Mesendoderm (in vitro differentiated cells): ENCODE measurements around the gene SMURF2.
"Not testable (repeated sequence)": the region's sequence is repeated elsewhere in the genome, so short reads cannot be mapped to it uniquely, and the experiment has no call there.

ENCODE experiments used
- DNase-seq: peaks from one replicate; pipeline ENCODE4 v3.0.0; 2013
- H2AK5ac ChIP-seq: 2 replicates; pipeline ENCODE4 v1.6.1; 2013; ENCODE audit warnings: low read length, inconsistent platforms
- H2BK120ac ChIP-seq: 2 replicates; pipeline ENCODE4 v1.6.1; 2013; ENCODE audit warnings: low read depth, mild to moderate bottlenecking, low read length, moderate library complexity, mixed read lengths
- H2BK15ac ChIP-seq: replicated peaks from 2 replicates; pipeline ENCODE4 v1.6.1; 2013; ENCODE audit warnings: low read depth, mild to moderate bottlenecking, moderate library complexity
- H2BK5ac ChIP-seq: 2 replicates; pipeline ENCODE4 v1.6.1; 2013; ENCODE audit warnings: low read length, inconsistent platforms
- H3K18ac ChIP-seq: 2 replicates; pipeline ENCODE4 v1.6.1; 2013; ENCODE audit warnings: mild to moderate bottlenecking, low read length, mixed read lengths
- H3K23ac ChIP-seq: one replicate; pipeline ENCODE4 v1.6.1; 2013; ENCODE audit warnings: low read length
- H3K27ac ChIP-seq: 2 replicates; pipeline ENCODE4 v1.5.1; 2013; ENCODE audit warnings: low read depth, mild to moderate bottlenecking, inconsistent platforms, low read length, moderate library complexity
- H3K27me3 ChIP-seq: 2 replicates; pipeline ENCODE4 v1.6.1; 2013; ENCODE audit warnings: low read length, control low read depth, mild to moderate bottlenecking, inconsistent platforms; ENCODE audit not compliant: insufficient read depth, poor library complexity
- H3K36me3 ChIP-seq: 2 replicates; pipeline ENCODE4 v1.6.1; 2013; ENCODE audit warnings: low read length, inconsistent platforms; ENCODE audit not compliant: control insufficient read depth, insufficient read depth
- H3K4ac ChIP-seq: one replicate; pipeline ENCODE4 v1.6.1; 2013; ENCODE audit warnings: low read depth, mild to moderate bottlenecking, low read length, moderate library complexity
- H3K4me1 ChIP-seq: 2 replicates; pipeline ENCODE4 v1.6.1; 2013; ENCODE audit warnings: low read depth, low read length, inconsistent platforms; ENCODE audit not compliant: control insufficient read depth
- H3K4me2 ChIP-seq: 2 replicates; pipeline ENCODE4 v1.6.1; 2013; ENCODE audit warnings: low read length
- H3K4me3 ChIP-seq: 2 replicates; pipeline ENCODE4 v1.5.1; 2013; ENCODE audit warnings: mild to moderate bottlenecking, low read length
- H3K56ac ChIP-seq: one replicate; pipeline ENCODE4 v1.6.1; 2013; ENCODE audit warnings: low read length
- H3K79me1 ChIP-seq: 2 replicates; pipeline ENCODE4 v1.6.1; 2013; ENCODE audit warnings: low read length, inconsistent platforms
- H3K79me2 ChIP-seq: 2 replicates; pipeline ENCODE4 v1.6.1; 2013; ENCODE audit warnings: mild to moderate bottlenecking, low read length; ENCODE audit not compliant: control insufficient read depth, insufficient read depth
- H3K9ac ChIP-seq: 2 replicates; pipeline ENCODE4 v1.6.1; 2013; ENCODE audit warnings: low read length, inconsistent platforms
- H4K5ac ChIP-seq: one replicate; pipeline ENCODE4 v1.6.1; 2013; ENCODE audit warnings: low read length
- H4K8ac ChIP-seq: one replicate; pipeline ENCODE4 v1.6.1; 2013; ENCODE audit warnings: low read depth, mild to moderate bottlenecking, control low read depth, low read length, moderate library complexity
- WGBS: extraction: QIAGEN DNeasy Blood & Tissue Kit; methylation state at CpG from one replicate; pipeline ENCODE4 v1.1.7; 2013; ENCODE audit warnings: low lambda C conversion rate, missing lambda C conversion rate; ENCODE audit not compliant: insufficient coverage; ENCODE audit errors: extremely low coverage; 5-methylcytosine and 5-hydroxymethylcytosine counted together

The SMURF2 gene

DNA sequence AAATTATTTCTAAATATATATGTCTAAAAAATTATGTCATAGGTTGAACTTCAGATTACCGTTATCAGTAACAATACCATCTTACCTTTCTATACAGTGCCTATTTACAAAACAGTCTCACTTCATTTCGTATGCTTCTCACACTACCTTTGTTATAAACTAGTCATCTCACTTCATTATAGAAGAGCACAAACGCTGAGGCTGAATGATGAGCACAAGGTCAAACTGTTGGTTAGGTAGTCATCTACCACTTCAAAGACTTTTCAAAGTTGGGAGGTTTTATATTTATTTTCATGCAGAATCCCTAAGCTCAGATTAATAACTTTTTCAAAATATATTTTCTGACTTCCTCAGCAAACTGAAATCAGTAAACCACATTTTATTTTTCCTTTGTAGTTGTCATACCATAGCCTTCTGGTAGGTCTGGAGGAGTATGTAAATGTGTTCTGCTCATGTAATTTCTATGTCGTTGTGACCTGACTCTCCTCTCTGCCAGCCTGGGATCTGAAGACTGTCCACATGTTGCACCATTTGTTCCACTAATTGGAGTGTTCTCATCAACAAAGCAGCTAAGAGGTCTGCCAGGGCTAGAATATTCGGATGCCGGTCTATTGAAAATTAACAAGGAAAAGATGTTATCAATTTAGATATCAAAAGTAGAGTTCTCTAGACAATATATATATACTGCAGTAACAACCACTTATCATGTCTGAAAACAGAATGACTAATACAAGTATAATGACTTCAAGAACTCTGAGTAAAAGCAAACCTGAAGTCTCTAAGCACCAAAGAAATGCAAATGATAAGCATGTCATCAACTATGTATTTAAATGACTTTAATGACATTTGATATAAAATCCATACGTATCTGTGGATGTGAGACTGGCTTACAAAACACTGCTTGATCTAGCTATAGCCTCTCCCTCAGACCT lies 81.5 kb downstream of the SMURF2 start:
- Histone ChIP-seq H2BK120ac (no peak overlapping the region), H3K4me3 (no peak overlapping the region), H3K79me2 (no peaks in the 10 kb centered on the region), H4K5ac (no peak overlapping the region), H2BK15ac (no peak overlapping the region), H2AK5ac (no peak overlapping the region), H3K56ac (no peak overlapping the region), H3K4me1 (no peaks in the 10 kb centered on the region), H3K4me2 (no peak overlapping the region), H3K23ac (no peak overlapping the region), H4K8ac (no peak overlapping the region), H3K27me3 (no peaks in the 10 kb centered on the region), H2BK5ac (no peak overlapping the region), H3K4ac (no peak overlapping the region), H3K36me3 (peaks cover 2% of the 10 kb centered on the region), H3K18ac (no peak overlapping the region), H3K79me1 (no peaks in the 10 kb centered on the region), H3K9ac (no peak overlapping the region), H3K27ac (no peak overlapping the region)
- WGBS = no CpG with 5 or more reads among the region's 7 CpGs
- no peak for DNase-seq

DNA sequence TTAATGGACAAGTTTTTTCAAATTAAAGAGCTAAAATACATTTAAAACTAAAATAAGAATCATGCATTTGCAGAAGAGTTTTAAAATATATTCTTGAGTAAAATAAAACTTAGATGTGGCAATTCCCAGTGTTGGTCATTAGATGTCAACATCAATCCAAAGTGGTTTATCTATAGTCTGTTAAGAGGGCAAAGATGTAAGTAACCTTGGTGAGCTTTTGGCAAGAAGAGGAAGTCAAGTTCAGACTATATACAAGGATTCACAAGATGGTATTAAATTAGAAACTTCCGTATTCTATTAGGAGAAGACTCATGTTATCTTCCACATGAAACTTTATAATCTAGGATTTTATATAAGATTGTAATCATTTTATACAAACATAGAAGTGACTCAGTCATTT lies 82.2 kb downstream of the SMURF2 start:
- H3K18ac ChIP-seq = no peak overlapping the region
- H3K4ac ChIP-seq = no peak overlapping the region
- H3K9ac ChIP-seq = no peak overlapping the region
- no peak overlapping the region for H3K56ac ChIP-seq
- H3K79me1 ChIP-seq = no peaks in the 10 kb centered on the region
- H2BK15ac ChIP-seq = no peak overlapping the region
- H3K23ac ChIP-seq = no peak overlapping the region
- no peak overlapping the region for H3K4me3 ChIP-seq
- H3K27me3 ChIP-seq = no peaks in the 10 kb centered on the region
- no peaks in the 10 kb centered on the region for H3K79me2 ChIP-seq
- H2BK5ac ChIP-seq = no peak overlapping the region
- no peak for DNase-seq
- no peaks in the 10 kb centered on the region for H3K4me1 ChIP-seq
- no peak overlapping the region for H2BK120ac ChIP-seq
- H2AK5ac ChIP-seq = no peak overlapping the region
- H3K4me2 ChIP-seq = no peak overlapping the region
- no CpG with 5 or more reads among the region's 1 CpG for WGBS
- no peak overlapping the region for H3K27ac ChIP-seq
- H4K8ac ChIP-seq = no peak overlapping the region
- no peak overlapping the region for H4K5ac ChIP-seq
- peaks cover 2% of the 10 kb centered on the region for H3K36me3 ChIP-seq

DNA sequence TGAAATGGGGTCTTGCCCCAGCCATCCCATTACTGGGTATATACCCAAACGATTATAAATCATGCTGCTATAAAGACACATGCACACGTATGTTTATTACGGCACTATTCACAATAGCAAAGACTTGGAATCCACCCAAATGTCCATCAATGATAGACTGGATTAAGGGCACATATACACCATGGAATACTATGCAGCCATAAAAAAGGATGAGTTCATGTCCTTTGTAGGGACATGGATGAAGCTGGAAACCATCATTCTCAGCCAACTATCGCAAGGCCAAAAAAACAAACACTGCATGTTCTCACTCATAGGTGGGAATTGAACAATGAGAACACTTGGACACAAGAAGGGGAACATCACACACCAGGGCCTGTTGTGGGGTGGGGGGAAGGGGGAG lies 85.1 kb downstream of the SMURF2 start:
- not testable (repeated sequence) for H2BK15ac ChIP-seq, H3K23ac ChIP-seq, DNase-seq, H2AK5ac ChIP-seq, H3K4me1 ChIP-seq, H3K79me2 ChIP-seq, H3K4me2 ChIP-seq, H2BK120ac ChIP-seq, H3K27me3 ChIP-seq, H3K4me3 ChIP-seq, H2BK5ac ChIP-seq, H3K36me3 ChIP-seq, H3K27ac ChIP-seq, H4K5ac ChIP-seq, H3K9ac ChIP-seq, H3K79me1 ChIP-seq, H4K8ac ChIP-seq, H3K18ac ChIP-seq, H3K56ac ChIP-seq, H3K4ac ChIP-seq
- WGBS = no CpG with 5 or more reads among the region's 4 CpGs

DNA sequence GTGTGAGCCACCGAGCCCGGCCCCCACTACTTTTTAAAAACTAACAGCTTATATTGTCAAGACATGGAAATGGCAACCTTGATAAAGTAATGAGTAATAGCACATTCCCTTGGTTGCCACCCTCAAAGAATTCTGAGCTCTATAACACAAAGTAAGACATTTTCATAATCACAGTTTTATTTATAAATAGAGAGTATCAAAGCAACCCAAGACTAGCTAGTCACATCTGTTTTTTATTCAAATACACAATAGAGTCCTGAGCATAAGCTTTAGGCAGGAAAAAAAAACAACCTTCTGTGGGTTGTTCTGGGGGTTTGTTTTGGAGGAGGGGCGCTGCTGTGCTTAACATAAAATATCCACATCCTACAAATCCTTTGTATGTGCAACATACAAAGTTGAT lies 86.7 kb downstream of the SMURF2 start:
- Histone ChIP-seq H3K79me2 (no peaks in the 10 kb centered on the region), H2AK5ac (no peak overlapping the region), H3K79me1 (no peaks in the 10 kb centered on the region), H3K27ac (no peak overlapping the region), H3K27me3 (no peaks in the 10 kb centered on the region), H3K4me1 (no peaks in the 10 kb centered on the region), H4K8ac (no peak overlapping the region), H2BK15ac (no peak overlapping the region), H3K18ac (no peak overlapping the region), H2BK120ac (no peak overlapping the region), H3K36me3 (no peaks in the 10 kb centered on the region), H3K9ac (no peak overlapping the region), H3K4me2 (no peak overlapping the region), H3K4ac (no peak overlapping the region), H3K23ac (no peak overlapping the region), H4K5ac (no peak overlapping the region), H3K4me3 (no peak overlapping the region), H2BK5ac (no peak overlapping the region), H3K56ac (no peak overlapping the region)
- WGBS = no CpG with 5 or more reads among the region's 3 CpGs
- DNase-seq = no peak

DNA sequence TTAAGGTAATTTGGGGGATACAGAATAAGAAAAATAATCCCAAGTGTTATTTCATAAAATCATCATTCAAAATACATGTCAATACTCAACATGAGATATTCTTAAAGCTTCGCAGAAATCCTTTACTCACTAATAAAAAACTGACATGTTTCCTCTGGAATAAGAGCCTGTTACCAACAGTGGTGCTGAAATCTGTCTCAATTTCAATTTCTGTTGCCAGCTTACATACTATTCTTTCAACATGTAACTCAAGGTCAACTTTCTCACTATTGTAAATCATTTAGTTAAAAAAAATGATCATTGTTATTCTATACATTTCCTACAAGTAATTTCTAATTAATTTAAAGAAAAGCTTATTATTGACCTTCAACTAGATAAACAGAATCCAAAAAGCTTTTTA lies 87.5 kb downstream of the SMURF2 start:
- Histone ChIP-seq H2BK15ac (no peak overlapping the region), H3K79me2 (no peaks in the 10 kb centered on the region), H3K9ac (no peak overlapping the region), H2BK120ac (no peak overlapping the region), H4K5ac (no peak overlapping the region), H4K8ac (no peak overlapping the region), H3K27me3 (no peaks in the 10 kb centered on the region), H3K27ac (no peak overlapping the region), H3K56ac (no peak overlapping the region), H3K36me3 (no peaks in the 10 kb centered on the region), H3K4me2 (no peak overlapping the region), H2AK5ac (no peak overlapping the region), H3K4me1 (no peaks in the 10 kb centered on the region), H3K23ac (no peak overlapping the region), H3K4ac (no peak overlapping the region), H3K79me1 (no peaks in the 10 kb centered on the region), H3K18ac (no peak overlapping the region), H3K4me3 (no peak overlapping the region), H2BK5ac (no peak overlapping the region)
- no peak for DNase-seq
- no CpG with 5 or more reads among the region's 1 CpG for WGBS

DNA sequence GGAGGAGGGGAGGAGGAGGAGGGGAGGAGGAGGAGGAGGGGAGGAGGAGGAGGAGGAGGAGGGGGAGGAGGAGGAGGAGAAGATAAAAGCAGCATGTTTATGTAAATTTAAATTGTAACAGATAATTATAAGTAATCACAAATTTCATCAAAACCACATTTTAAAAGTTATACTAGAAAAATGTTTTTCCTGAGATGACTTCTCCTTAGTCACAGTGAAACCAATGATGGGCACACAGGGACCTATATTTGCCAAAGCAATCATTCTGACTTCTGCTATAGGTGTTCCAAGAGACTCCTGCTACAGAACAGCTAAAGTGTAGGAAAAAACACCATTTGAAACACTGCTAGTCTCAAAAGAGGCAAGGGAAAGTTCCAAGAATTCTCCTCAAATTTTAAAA lies 88.9 kb downstream of the SMURF2 start:
- Histone ChIP-seq H3K4me3 (no peak overlapping the region), H4K5ac (no peak overlapping the region), H3K56ac (no peak overlapping the region), H3K79me1 (no peaks in the 10 kb centered on the region), H3K27ac (no peak overlapping the region), H3K23ac (no peak overlapping the region), H4K8ac (no peak overlapping the region), H3K79me2 (no peaks in the 10 kb centered on the region), H2BK5ac (no peak overlapping the region), H3K4me1 (no peaks in the 10 kb centered on the region), H3K18ac (no peak overlapping the region), H3K4ac (no peak overlapping the region), H2BK120ac (no peak overlapping the region), H3K4me2 (no peak overlapping the region), H3K9ac (no peak overlapping the region), H2BK15ac (no peak overlapping the region), H3K27me3 (no peaks in the 10 kb centered on the region), H2AK5ac (no peak overlapping the region), H3K36me3 (no peaks in the 10 kb centered on the region)
- DNase-seq = no peak
